HG03064 (cell line): Measurements from ENCODE around the gene RTBDN.
"Not testable (repeated sequence)": the region's sequence is repeated elsewhere in the genome, so short reads cannot be mapped to it uniquely, and the experiment has no call there.

ENCODE experiments used
- ATAC-seq: cut with Tn5 transposase; IDR thresholded peaks from one replicate; pipeline ENCODE4 v1.9.1; 2021; ENCODE audit warnings: low read depth; ENCODE audit not compliant: unreplicated experiment

Gene RTBDN

GRCh38 chr19:12825254-12826131 is 8.9 kb downstream of the RTBDN start:
- ATAC-seq, result no peak

DNA sequence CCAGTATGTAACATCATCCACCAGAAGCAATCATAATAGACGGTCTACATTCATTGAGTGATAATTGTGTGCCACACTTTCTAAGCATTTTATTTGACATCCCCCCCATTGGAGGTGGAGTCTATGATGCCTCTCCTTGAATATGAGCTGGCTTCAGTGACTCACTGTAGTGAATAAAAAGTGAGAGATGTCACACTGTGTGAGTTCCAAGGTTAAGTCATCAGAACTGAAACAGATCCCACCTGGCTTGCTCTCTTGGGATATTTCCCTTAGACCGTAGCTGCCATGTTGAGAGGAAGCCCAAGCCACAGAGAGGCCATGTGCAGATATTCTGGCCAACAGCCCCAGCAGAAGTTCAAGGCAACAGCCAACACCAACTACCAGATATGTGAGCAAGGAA is 12.6 kb downstream of the RTBDN start:
- ATAC-seq, result no peak

- not testable (repeated sequence) for ATAC-seq
These were observed 16.6 kb downstream of the RTBDN start for GRCh38 chr19:12817810-12818209.

- not testable (repeated sequence) for ATAC-seq
These were observed 17.2 kb downstream of the RTBDN start for GRCh38 chr19:12817188-12817587.

- ATAC-seq, result no peak
These were observed 19.3 kb downstream of the RTBDN start for GRCh38 chr19:12815088-12815487.

GRCh38 chr19:12806242-12807081 is 27.9 kb downstream of the RTBDN start, which contains the start of gene RNASEH2A:
Gene RNASEH2A, plus strand, starts transcription at chr19:12806584. Its CDS starts 90 bp downstream, at chr19:12806674.
- peak; percentile 69 for ATAC-seq

DNA sequence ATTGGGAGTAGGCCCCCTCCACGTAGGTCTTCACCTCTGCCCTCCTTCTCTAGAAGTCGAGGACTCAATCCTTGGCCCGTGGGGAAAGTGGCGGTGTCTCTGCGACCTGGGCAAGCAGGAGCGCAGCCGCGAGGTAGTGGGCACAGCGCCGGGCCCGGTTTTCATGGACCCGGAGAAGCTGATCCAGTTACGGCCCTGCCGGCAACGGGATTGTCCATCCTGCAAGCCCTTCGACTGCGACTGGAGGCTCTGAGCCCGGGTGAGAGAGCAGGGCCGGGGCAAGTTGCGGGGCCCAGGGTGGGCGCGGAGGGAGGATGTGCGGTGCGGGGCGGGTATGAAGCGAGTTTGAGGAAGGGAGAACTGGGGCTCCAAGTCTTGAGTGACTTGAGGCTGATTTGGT is 30.3 kb downstream of the RTBDN start:
- no peak for ATAC-seq

DNA sequence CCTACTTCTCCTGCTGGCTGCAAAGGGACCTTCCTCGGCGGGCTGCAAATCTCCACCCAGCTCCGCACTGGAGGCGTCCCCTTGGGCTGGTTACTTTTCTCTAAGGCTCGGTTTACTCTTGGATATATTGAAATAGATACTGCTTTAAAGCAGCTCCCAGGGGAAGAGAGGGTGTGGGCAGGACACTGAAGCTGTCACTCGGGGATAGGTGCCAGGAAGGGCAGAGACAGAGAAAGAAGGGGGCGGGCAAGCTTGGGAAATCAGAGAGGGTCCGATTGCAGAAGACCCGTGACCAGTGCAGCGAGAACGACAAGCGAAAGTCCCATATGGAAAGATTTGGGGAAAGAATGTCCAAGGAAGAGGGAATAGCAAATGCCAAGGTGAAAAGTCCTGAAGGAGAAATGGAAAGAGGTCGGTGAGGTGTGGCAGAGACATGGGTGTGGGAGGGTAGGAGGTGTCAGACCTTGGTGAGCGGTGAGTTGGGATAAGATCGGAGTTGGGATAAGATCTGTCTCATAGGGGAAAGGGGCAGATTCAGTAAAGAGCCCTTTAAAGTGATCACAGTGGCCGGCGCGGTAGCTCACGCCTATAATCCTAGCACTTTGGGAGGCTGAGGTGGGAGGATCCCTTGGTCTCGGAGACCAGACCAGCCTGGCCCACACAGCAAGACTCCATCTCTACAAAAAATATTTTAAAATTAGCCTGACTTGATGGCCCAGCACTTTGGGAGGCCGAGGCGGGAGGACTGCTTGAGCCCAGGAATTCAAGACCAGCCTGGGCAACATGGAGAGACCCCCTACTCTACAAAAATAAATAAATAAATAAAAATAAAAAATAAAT is 31.9 kb downstream of the RTBDN start:
- ATAC-seq, result no peak

- no peak for ATAC-seq
These were observed 32.7 kb downstream of the RTBDN start, which contains the start of the genes PRDX2 and THSD8 for GRCh38 chr19:12801466-12802266. Gene PRDX2, minus strand, starts transcription at chr19:12801800. Its CDS starts 539 bp downstream, at chr19:12801261. Gene THSD8, plus strand, starts transcription at chr19:12802069. Its CDS starts 3 bp downstream, at chr19:12802072.

DNA sequence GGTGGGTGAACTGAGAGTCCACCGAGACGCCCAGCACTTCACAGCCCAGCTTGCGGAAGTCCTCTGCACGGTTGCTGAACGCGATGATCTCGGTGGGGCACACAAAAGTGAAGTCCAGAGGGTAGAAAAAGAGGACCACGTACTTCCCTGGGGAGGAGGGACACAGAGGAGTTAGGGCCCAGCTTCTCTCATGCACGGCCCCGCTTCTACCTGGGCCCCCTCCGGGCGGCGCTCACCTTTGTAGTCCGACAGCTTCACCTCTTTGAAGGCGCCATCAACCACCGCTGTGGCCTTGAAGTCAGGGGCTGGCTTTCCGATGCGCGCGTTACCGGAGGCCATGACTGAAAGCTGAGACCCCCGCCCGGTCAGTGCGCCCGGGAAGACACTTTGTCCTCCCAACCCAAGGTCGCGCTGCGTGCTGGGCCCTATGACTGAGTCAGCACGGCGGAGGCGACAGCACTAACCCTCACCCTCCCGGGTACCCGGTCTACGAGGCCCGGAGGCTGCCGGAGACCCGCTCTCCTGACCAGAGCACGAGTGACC is 33.4 kb downstream of the RTBDN start:
- ATAC-seq, result no peak

GRCh38 chr19:12800466-12800770 is 34.0 kb downstream of the RTBDN start:
- ATAC-seq, result no peak

GRCh38 chr19:12799742-12800465 is 34.5 kb downstream of the RTBDN start:
- no peak for ATAC-seq

DNA sequence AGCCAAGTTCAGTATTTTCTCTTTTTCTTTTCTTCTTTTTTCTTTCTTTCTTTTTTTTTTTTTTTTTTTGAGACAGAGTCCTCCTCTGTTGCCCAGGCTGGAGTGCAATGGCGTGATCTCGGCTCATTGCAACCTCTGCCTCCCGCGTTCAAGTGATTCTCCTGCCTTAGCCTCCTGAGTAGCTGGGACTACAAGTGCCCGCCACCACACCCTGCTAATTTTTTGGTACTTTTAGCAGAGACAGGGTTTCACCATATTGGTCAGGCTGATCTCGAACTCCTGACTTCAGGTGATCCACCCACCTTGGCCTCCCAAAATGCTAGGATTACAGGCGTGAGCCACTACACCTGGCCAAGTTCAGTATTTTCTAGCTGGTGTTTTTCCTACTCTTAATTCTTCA is 36.8 kb downstream of the RTBDN start:
- ATAC-seq, result not testable (repeated sequence)

DNA sequence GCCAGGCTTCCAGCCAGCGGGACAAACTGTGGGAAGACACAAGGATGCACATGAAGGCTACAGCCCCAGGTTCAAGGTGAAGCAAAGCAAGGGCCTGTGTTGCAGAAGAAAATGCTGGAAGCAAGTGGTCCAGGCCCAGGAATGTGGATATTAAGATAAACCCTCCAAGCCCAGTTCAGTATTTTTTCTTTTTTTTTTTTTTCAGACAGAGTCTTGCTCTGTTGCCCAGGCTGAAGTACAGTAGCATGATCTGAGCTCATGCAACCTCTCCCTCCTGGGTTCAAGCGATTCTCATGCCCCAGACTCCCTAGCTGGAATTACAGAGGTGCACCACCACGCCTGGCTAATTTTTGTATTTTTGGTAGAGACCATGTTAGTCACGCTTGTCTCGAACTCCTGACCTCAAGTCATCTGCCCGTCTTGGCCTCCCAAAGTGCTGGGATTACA is 37.2 kb downstream of the RTBDN start:
- ATAC-seq, result no peak

DNA sequence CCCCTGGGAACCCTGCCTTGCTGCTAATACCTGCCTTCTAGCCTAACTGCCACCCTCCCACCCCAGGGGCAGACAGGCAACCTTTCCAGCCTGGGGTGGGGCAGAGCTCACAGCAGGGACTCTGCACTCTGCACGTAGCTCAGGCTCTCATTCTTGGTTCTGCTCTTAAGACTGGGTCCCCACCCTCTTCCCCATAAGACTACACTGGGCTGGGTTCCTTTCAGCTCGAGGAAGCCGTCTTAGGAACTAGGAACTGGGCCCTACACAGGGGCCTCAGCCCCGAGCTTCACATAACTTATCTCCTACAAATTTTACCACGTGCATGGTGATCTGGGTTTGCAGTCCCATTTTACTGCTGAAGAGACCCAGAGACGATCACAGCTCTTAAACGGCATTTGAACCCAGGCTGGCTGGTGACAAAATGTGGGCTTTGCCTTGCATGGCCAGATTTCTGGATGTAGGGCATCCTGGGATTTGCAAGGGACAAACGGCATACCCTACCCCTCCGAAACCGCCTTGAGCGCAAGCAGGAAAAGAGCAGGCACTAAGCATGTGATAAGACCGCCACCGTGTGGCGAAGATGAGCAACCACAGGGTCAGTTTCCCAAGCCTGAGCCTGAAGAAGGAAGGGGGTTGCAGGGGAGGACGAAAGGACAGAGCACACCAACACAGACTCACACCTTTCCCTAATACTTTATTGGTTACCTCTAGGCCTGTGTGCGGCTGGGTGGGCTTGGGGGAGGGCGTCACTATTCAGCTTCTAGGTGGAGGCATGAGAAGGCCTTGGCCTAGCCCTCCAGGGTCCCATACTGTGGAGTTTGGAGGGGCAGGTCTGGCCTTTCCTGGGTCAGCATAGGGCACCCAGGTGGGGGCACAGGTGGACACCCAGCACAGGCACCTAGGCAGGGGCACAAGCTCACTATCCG is 38.0 kb downstream of the RTBDN start:
- ATAC-seq, result no peak

- ATAC-seq, result no peak
These were observed 39.4 kb downstream of the RTBDN start for GRCh38 chr19:12794971-12795381.

DNA sequence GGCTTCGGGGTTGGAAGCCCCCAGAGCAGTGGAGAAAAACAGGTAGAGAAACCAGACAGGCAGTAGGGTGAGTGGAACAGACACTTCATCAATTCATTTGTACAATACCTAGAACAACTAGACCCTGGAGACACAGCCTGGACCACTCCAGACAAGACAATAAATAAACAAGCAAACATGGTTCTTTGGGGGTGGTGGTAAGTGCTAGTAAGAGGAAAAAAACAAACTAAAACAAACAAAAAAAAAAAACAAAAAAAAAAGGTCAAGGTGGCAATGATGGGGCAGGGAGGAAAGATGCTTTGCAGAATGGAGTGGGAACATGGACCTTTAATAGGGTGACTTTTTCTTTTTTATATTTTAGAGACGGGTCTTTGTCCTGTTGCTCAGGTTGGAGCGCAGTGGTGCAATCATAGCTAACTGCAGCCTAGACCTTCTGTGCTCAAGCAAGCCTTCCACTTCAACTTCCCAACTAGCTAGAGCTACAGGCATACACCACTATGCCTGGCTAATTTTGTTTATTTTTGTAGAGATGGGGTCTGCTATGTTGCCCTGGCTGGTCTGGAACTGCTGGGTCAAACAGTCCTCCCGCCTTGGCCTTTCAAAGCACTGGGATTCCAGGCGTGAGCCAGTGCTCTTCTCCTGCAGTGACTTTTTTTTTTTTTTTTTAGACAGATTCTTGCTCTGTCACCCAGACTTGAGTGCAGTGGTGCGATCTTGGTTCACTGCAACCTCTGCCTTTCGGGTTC is 40.0 kb downstream of the RTBDN start:
- no peak for ATAC-seq
